ENCODE results near the gene CDKN2B.

- TF ChIP-seq CTCF (conservative IDR thresholded peaks at IDR 0.05) (no peak), ZFX (IDR thresholded peaks at IDR 0.05) (no peak)
These were observed 40.6 kb downstream of the CDKN2B start for GRCh38 chr9:21968331-21969010.
